HepG2 (cell line): ENCODE results near the gene SPATA13. TPM values are rescaled to one million over a fixed set of nuclear protein-coding genes. Genes with fewer than 3 reads are reported as not detected.

Experiments
- ATAC-seq: fragments of 200-7000 bp; cut with Tn5 transposase; 3 replicates; pipeline ENCODE4 v1.9.1; 2020; ENCODE audit warnings: mild to moderate bottlenecking, moderate library complexity
- BruUV-seq: library from RNA; stranded (reverse); fragments of 400-500 nt; replicated peaks from 2 replicates; lab custom pipeline; 2021; lab: Mats Ljungman, UMichigan
- CTCF ChIA-PET: fragments of 300-600 bp; formaldehyde crosslinking; extraction: SDS; loops from one replicate; lab custom pipeline; 2021; ENCODE audit warnings: low total read pairs, inconsistent platforms, low intra/inter-chr PET ratio; lab: Yijun Ruan, JAX
- POLR2A ChIA-PET: fragments of 350-600 bp; sonication (Branson Sonifier 250); formaldehyde crosslinking; loops from one replicate; lab custom pipeline; 2020; ENCODE audit warnings: antibody characterized with exemption, inconsistent platforms; lab: Yijun Ruan, JAX
- DNase-seq: peaks from one replicate; pipeline ENCODE4 v3.0.0-alpha.2; 2015; ENCODE audit warnings: low spot score
- FAIRE-seq: peaks from 3 replicates; lab custom pipeline; 2011; peaks lifted over from hg19 to GRCh38; lab: Jason Lieb, UNC
- H2AFZ ChIP-seq: one replicate; pipeline ENCODE4 v1.6.1; 2011; ENCODE audit warnings: low read length, inconsistent platforms
- H3K27ac ChIP-seq: fragments of 300-600 bp; 3 replicates; pipeline ENCODE4 v1.8.0; 2011; ENCODE audit warnings: mixed run types, mild to moderate bottlenecking, mixed read lengths, low read length, inconsistent platforms; ENCODE audit not compliant: insufficient read depth; ENCODE audit errors: extremely low read length
- H3K27me3 ChIP-seq, 2 experiments: fragments of 200-600 bp in 1 of 2; 2 replicates in 1 of 2; 3 replicates in 1 of 2; pipeline versions ENCODE4 v1.6.0 to v1.8.0; 2011; ENCODE audit warnings: low read length in 2 of 2, mild to moderate bottlenecking in 2 of 2, moderate library complexity in 2 of 2, inconsistent platforms in 1 of 2; ENCODE audit not compliant: insufficient read depth in 2 of 2, control insufficient read depth in 1 of 2
- H3K36me3 ChIP-seq, 2 experiments: fragments of 200-600 bp in 1 of 2; replicated peaks in 1 of 2; 2 replicates in 1 of 2; 3 replicates in 1 of 2; pipeline versions ENCODE4 v1.5.1 to v1.8.0; 2011; ENCODE audit warnings: low read length in 2 of 2, inconsistent platforms in 1 of 2; ENCODE audit not compliant: insufficient read depth in 2 of 2, control insufficient read depth in 1 of 2
- H3K4me1 ChIP-seq: 2 replicates; pipeline ENCODE4 v1.5.1; 2012; ENCODE audit warnings: low read length, inconsistent platforms; ENCODE audit not compliant: insufficient read depth
- H3K4me2 ChIP-seq: 2 replicates; pipeline ENCODE4 v1.6.0; 2011; ENCODE audit warnings: low read depth, low read length, inconsistent platforms
- H3K4me3 ChIP-seq, 3 experiments: fragments of 200-600 bp in 1 of 3; sonication (generic), shearing (Covaris generic) in 1 of 3; replicated peaks in 1 of 3; 2 replicates each; pipeline ENCODE4 v1.5.1; 2011 to 2016; ENCODE audit warnings: low read length in 3 of 3, inconsistent platforms in 2 of 3, low read depth in 2 of 3, mild to moderate bottlenecking in 2 of 3, control low read depth in 1 of 3, mixed read lengths in 1 of 3; ENCODE audit not compliant: insufficient read depth in 1 of 3
- H3K79me2 ChIP-seq: one replicate; pipeline ENCODE4 v1.6.1; 2011; ENCODE audit warnings: low read length, inconsistent platforms; ENCODE audit not compliant: insufficient read depth
- H3K9ac ChIP-seq: 2 replicates; pipeline ENCODE4 v1.6.0; 2011; ENCODE audit warnings: mild to moderate bottlenecking, low read depth, low read length, inconsistent platforms; ENCODE audit not compliant: insufficient read depth
- H3K9me3 ChIP-seq: 2 replicates; pipeline ENCODE4 v1.5.1; 2012; ENCODE audit warnings: mild to moderate bottlenecking, low read length
- H4K20me1 ChIP-seq: 2 replicates; pipeline ENCODE4 v1.6.0; 2011; ENCODE audit warnings: inconsistent platforms, mild to moderate bottlenecking, low read length, moderate library complexity; ENCODE audit not compliant: insufficient read depth
- CENPT ChIP-seq: sonication (generic); formaldehyde crosslinking; IDR thresholded peaks from 2 replicates; pipeline ENCODE4 v1.8.0; 2022; ENCODE audit warnings: low read depth, mild to moderate bottlenecking, moderate library complexity, missing genetic modification reagents
- ZFP1 ChIP-seq: IDR thresholded peaks from 2 replicates; pipeline ENCODE4 v1.6.1; 2016
- ZNF292 ChIP-seq: sonication (generic); formaldehyde crosslinking; IDR thresholded peaks from 2 replicates; pipeline ENCODE4 v1.8.1; 2022; ENCODE audit warnings: mild to moderate bottlenecking, low read depth, missing genetic modification reagents, borderline replicate concordance
- ZNF337 ChIP-seq: sonication (generic); formaldehyde crosslinking; IDR thresholded peaks from 2 replicates; pipeline ENCODE4 v1.5.1; 2020; ENCODE audit warnings: missing genetic modification reagents, low read depth, mild to moderate bottlenecking, borderline replicate concordance
- ZNF841 ChIP-seq: sonication (generic); formaldehyde crosslinking; IDR thresholded peaks from 2 replicates; pipeline ENCODE4 v1.8.1; 2023; ENCODE audit warnings: missing genetic modification reagents, borderline replicate concordance
- WGBS: methylation state at CpG from one replicate; pipeline ENCODE4 v1.1.6; 2017; ENCODE audit warnings: low lambda C conversion rate; 5-methylcytosine and 5-hydroxymethylcytosine counted together
- in situ Hi-C: cut with HindIII; loops from 2 replicates; pipeline ENCODE4 v1.10.0; 2017; ENCODE audit warnings: low pct_unique_long_range_greater_than_20kb; ENCODE audit not compliant: extremely low pct_ligation_motif_present
- intact Hi-C: fragments of 100-400 bp; cut with micrococcal nuclease; formaldehyde crosslinking; loops from one replicate; pipeline ENCODE4 v1.10.0; 2022; ENCODE audit not compliant: unreplicated experiment
- polyA plus RNA-seq, 8 experiments: library from polyadenylated mRNA; depleted of rRNA in 3 of 8; stranded (reverse) in 7 of 8; unstranded in 1 of 8; fragments of >200 nt; fragmentation: Illumina TruSeq in 4 of 8; extraction: Trizol in 4 of 8; gene quantifications; 2 replicates each; pipeline versions ENCODE4 v1.2.1 to v1.2.3, GENCODE V29; 2011 to 2016; ENCODE audit warnings: low read depth in 4 of 8, missing spikeins in 1 of 8, mixed read lengths in 1 of 8; ENCODE audit not compliant: insufficient read depth in 1 of 8
- total RNA-seq, 5 experiments: library from RNA; depleted of rRNA; stranded (reverse); fragments of >200 nt; fragmentation: Illumina TruSeq; extraction: Trizol; gene quantifications; 2 replicates each; pipeline ENCODE4 v1.2.3, GENCODE V29; 2016; ENCODE audit warnings: low read depth in 1 of 5
- TF ChIP-seq, protein P1 (sequence below): sonication (generic); formaldehyde crosslinking; IDR thresholded peaks from 2 replicates; pipeline ENCODE4 v1.4.0; 2020; ENCODE audit warnings: missing genetic modification reagents
- TF ChIP-seq, protein P2 (sequence below): sonication (generic); formaldehyde crosslinking; IDR thresholded peaks from 2 replicates; pipeline ENCODE4 v1.4.0; 2020; ENCODE audit warnings: missing genetic modification reagents
- TF ChIP-seq, protein P3 (sequence below): sonication (generic); formaldehyde crosslinking; IDR thresholded peaks from 2 replicates; pipeline ENCODE4 v1.4.0; 2020; ENCODE audit warnings: missing genetic modification reagents
- TF ChIP-seq, protein P4 (sequence below): sonication (generic); formaldehyde crosslinking; IDR thresholded peaks from 2 replicates; pipeline ENCODE4 v1.4.0; 2020; ENCODE audit warnings: mild to moderate bottlenecking, low read depth, missing genetic modification reagents
- TF ChIP-seq, protein P5 (sequence below): IDR thresholded peaks from 2 replicates; pipeline ENCODE4 v1.4.0; 2020; ENCODE audit warnings: mild to moderate bottlenecking, missing genetic modification reagents
- TF ChIP-seq, protein P6 (sequence below): sonication (generic); formaldehyde crosslinking; IDR thresholded peaks from 2 replicates; pipeline ENCODE4 v1.8.0; 2022; ENCODE audit warnings: mild to moderate bottlenecking, missing genetic modification reagents, moderate library complexity
- TF ChIP-seq, protein P7 (sequence below): IDR thresholded peaks from 2 replicates; pipeline ENCODE4 v1.6.1; 2016; ENCODE audit warnings: missing compliant biosample characterization, missing genetic modification reagents, borderline replicate concordance

The SPATA13 gene
- total and polyA plus RNA-seq, 2 of the 13 experiments (the other 11 are each of a cell fraction or from before 2014, with no cell fraction given) = 11.3 to 14.2 TPM

DNA sequence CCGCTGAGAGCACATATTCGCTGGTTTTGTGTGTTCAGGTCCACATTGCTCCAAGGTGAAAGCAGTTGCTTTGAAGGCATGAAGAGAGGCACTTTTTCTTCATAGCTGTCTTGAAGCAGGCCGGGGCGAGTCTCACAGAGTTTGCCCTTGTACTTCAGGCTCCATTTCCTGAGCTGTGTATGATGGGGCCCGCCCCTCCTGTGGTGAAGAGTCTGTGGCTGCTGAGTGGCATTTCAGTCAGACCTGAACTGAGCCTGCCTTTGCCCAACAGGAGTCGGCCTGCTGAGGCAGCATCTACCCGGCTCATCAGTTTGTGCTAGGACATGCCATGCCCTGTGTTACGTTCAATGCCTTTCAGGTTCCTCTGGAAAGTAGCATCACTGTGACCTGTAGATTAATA lies 104.5 kb downstream of the SPATA13 start:
- no peak for FAIRE-seq
- ChIA-PET POLR2A (no interaction called here), CTCF (no interaction called here)
- peaks cover 3 to 6% of the 10 kb centered on the region in 2 experiments; a peak in 3 of 5 replicates for H3K36me3 ChIP-seq
- in situ Hi-C loops = no loop called here
- H3K9ac ChIP-seq = no peak overlapping the region
- intact Hi-C loops = no loop called here
- H2AFZ ChIP-seq = no peak overlapping the region
- no TSS peak for BruUV-seq
- no peaks in the 10 kb centered on the region for H4K20me1 ChIP-seq
- H3K4me2 ChIP-seq = no peak overlapping the region
- H3K9me3 ChIP-seq = no peaks in the 10 kb centered on the region
- ATAC-seq = no peak
- H3K27me3 ChIP-seq = no peaks in the 10 kb centered on the region
- WGBS = 95% methylated on average over 8 of the region's 8 CpGs
- no peak overlapping the region for H3K4me3 ChIP-seq
- H3K27ac ChIP-seq = no peak overlapping the region
- no peak for DNase-seq
- no peaks in the 10 kb centered on the region for H3K79me2 ChIP-seq
- peaks cover 26% of the 10 kb centered on the region for H3K4me1 ChIP-seq
- TF ChIP-seq, protein P1, sequence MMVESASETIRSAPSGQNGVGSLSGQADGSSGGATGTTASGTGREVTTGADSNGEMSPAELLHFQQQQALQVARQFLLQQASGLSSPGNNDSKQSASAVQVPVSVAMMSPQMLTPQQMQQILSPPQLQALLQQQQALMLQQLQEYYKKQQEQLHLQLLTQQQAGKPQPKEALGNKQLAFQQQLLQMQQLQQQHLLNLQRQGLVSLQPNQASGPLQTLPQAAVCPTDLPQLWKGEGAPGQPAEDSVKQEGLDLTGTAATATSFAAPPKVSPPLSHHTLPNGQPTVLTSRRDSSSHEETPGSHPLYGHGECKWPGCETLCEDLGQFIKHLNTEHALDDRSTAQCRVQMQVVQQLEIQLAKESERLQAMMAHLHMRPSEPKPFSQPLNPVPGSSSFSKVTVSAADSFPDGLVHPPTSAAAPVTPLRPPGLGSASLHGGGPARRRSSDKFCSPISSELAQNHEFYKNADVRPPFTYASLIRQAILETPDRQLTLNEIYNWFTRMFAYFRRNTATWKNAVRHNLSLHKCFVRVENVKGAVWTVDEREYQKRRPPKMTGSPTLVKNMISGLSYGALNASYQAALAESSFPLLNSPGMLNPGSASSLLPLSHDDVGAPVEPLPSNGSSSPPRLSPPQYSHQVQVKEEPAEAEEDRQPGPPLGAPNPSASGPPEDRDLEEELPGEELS (CRISPR knock-in tag) = no peak
- TF ChIP-seq, protein P2, sequence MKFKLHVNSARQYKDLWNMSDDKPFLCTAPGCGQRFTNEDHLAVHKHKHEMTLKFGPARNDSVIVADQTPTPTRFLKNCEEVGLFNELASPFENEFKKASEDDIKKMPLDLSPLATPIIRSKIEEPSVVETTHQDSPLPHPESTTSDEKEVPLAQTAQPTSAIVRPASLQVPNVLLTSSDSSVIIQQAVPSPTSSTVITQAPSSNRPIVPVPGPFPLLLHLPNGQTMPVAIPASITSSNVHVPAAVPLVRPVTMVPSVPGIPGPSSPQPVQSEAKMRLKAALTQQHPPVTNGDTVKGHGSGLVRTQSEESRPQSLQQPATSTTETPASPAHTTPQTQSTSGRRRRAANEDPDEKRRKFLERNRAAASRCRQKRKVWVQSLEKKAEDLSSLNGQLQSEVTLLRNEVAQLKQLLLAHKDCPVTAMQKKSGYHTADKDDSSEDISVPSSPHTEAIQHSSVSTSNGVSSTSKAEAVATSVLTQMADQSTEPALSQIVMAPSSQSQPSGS (CRISPR knock-in tag) = no peak
- TF ChIP-seq, protein P3, sequence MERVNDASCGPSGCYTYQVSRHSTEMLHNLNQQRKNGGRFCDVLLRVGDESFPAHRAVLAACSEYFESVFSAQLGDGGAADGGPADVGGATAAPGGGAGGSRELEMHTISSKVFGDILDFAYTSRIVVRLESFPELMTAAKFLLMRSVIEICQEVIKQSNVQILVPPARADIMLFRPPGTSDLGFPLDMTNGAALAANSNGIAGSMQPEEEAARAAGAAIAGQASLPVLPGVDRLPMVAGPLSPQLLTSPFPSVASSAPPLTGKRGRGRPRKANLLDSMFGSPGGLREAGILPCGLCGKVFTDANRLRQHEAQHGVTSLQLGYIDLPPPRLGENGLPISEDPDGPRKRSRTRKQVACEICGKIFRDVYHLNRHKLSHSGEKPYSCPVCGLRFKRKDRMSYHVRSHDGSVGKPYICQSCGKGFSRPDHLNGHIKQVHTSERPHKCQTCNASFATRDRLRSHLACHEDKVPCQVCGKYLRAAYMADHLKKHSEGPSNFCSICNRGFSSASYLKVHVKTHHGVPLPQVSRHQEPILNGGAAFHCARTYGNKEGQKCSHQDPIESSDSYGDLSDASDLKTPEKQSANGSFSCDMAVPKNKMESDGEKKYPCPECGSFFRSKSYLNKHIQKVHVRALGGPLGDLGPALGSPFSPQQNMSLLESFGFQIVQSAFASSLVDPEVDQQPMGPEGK = no peak
- TF ChIP-seq CENPT = no peak
- TF ChIP-seq, protein P4, sequence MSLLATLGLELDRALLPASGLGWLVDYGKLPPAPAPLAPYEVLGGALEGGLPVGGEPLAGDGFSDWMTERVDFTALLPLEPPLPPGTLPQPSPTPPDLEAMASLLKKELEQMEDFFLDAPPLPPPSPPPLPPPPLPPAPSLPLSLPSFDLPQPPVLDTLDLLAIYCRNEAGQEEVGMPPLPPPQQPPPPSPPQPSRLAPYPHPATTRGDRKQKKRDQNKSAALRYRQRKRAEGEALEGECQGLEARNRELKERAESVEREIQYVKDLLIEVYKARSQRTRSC (CRISPR knock-in tag) = no peak
- TF ChIP-seq ZFP1 (CRISPR knock-in tag) = no peak
- TF ChIP-seq, protein P5, sequence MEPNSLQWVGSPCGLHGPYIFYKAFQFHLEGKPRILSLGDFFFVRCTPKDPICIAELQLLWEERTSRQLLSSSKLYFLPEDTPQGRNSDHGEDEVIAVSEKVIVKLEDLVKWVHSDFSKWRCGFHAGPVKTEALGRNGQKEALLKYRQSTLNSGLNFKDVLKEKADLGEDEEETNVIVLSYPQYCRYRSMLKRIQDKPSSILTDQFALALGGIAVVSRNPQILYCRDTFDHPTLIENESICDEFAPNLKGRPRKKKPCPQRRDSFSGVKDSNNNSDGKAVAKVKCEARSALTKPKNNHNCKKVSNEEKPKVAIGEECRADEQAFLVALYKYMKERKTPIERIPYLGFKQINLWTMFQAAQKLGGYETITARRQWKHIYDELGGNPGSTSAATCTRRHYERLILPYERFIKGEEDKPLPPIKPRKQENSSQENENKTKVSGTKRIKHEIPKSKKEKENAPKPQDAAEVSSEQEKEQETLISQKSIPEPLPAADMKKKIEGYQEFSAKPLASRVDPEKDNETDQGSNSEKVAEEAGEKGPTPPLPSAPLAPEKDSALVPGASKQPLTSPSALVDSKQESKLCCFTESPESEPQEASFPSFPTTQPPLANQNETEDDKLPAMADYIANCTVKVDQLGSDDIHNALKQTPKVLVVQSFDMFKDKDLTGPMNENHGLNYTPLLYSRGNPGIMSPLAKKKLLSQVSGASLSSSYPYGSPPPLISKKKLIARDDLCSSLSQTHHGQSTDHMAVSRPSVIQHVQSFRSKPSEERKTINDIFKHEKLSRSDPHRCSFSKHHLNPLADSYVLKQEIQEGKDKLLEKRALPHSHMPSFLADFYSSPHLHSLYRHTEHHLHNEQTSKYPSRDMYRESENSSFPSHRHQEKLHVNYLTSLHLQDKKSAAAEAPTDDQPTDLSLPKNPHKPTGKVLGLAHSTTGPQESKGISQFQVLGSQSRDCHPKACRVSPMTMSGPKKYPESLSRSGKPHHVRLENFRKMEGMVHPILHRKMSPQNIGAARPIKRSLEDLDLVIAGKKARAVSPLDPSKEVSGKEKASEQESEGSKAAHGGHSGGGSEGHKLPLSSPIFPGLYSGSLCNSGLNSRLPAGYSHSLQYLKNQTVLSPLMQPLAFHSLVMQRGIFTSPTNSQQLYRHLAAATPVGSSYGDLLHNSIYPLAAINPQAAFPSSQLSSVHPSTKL (CRISPR knock-in tag) = no peak
- TF ChIP-seq, protein P6, sequence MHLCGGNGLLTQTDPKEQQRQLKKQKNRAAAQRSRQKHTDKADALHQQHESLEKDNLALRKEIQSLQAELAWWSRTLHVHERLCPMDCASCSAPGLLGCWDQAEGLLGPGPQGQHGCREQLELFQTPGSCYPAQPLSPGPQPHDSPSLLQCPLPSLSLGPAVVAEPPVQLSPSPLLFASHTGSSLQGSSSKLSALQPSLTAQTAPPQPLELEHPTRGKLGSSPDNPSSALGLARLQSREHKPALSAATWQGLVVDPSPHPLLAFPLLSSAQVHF (CRISPR knock-in tag) = no peak
- no peak for TF ChIP-seq ZNF292 (CRISPR knock-in tag)
- no peak for TF ChIP-seq ZNF841
- TF ChIP-seq, protein P7, sequence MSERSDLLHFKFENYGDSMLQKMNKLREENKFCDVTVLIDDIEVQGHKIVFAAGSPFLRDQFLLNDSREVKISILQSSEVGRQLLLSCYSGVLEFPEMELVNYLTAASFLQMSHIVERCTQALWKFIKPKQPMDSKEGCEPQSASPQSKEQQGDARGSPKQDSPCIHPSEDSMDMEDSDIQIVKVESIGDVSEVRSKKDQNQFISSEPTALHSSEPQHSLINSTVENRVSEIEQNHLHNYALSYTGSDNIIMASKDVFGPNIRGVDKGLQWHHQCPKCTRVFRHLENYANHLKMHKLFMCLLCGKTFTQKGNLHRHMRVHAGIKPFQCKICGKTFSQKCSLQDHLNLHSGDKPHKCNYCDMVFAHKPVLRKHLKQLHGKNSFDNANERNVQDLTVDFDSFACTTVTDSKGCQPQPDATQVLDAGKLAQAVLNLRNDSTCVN (CRISPR knock-in tag) = no peak
- no peak for TF ChIP-seq ZNF337
